ENCODE measurements around the gene NXPE3.
"Not testable (repeated sequence)": the region's sequence is repeated elsewhere in the genome, so short reads cannot be mapped to it uniquely, and the experiment has no call there.

The NXPE3 gene

GRCh38 chr3:101777745-101778281 is 1.2 kb upstream of the NXPE3 start:
- not testable (repeated sequence) for H3K4me3 ChIP-seq (ENCODE audit: low read depth, low read length); H3K36me3 ChIP-seq (ENCODE audit: control insufficient read depth, insufficient read depth, low read length); H3K27me3 ChIP-seq (ENCODE audit: control insufficient read depth, insufficient read depth, low read length); H3K27ac ChIP-seq (ENCODE audit: low read depth, low read length); H3K9me3 ChIP-seq (ENCODE audit: control insufficient read depth, insufficient read depth, low read length); H3K9ac ChIP-seq (ENCODE audit: low read depth, low read length)
- peaks cover 25% of the 10 kb centered on the region for H3K4me1 ChIP-seq (ENCODE audit: control insufficient read depth, insufficient read depth, low read length)

- Histone ChIP-seq H3K9ac (ENCODE audit: low read depth, low read length) (peak overlapping the region; percentile 38; the same call in 1 of the 2 replicates), H3K27me3 (ENCODE audit: control insufficient read depth, insufficient read depth, low read length) (peaks cover 10% of the 10 kb centered on the region), H3K27ac (ENCODE audit: low read depth, low read length) (no peak overlapping the region), H3K36me3 (ENCODE audit: control insufficient read depth, insufficient read depth, low read length) (peaks cover 13% of the 10 kb centered on the region), H3K9me3 (ENCODE audit: control insufficient read depth, insufficient read depth, low read length) (no peaks in the 10 kb centered on the region), H3K4me3 (ENCODE audit: low read depth, low read length) (peak overlapping the region; percentile 88), H3K4me1 (ENCODE audit: control insufficient read depth, insufficient read depth, low read length) (peaks cover 25% of the 10 kb centered on the region)
These were observed 495 bp upstream of the NXPE3 start for GRCh38 chr3:101778385-101779046.

GRCh38 chr3:101779822-101780381 is 891 bp downstream of the NXPE3 start:
- peaks cover 25% of the 10 kb centered on the region for H3K4me1 ChIP-seq (ENCODE audit: control insufficient read depth, insufficient read depth, low read length)
- H3K4me3 ChIP-seq (ENCODE audit: low read depth, low read length) = peak overlapping the region; percentile 88
- H3K9ac ChIP-seq (ENCODE audit: low read depth, low read length) = 0 out of 2 replicates have a peak overlapping the region, but pooled peaks have one; percentile 2
- H3K36me3 ChIP-seq (ENCODE audit: control insufficient read depth, insufficient read depth, low read length) = peaks cover 27% of the 10 kb centered on the region
- H3K27ac ChIP-seq (ENCODE audit: low read depth, low read length) = no peak overlapping the region
- H3K9me3 ChIP-seq (ENCODE audit: control insufficient read depth, insufficient read depth, low read length) = no peaks in the 10 kb centered on the region
- peaks cover 10% of the 10 kb centered on the region for H3K27me3 ChIP-seq (ENCODE audit: control insufficient read depth, insufficient read depth, low read length)

GRCh38 chr3:101780661-101781060 is 1.6 kb downstream of the NXPE3 start:
- Histone ChIP-seq H3K27ac (ENCODE audit: low read depth, low read length) (no peak overlapping the region), H3K27me3 (ENCODE audit: control insufficient read depth, insufficient read depth, low read length) (peaks cover 10% of the 10 kb centered on the region), H3K9ac (ENCODE audit: low read depth, low read length) (no peak overlapping the region), H3K9me3 (ENCODE audit: control insufficient read depth, insufficient read depth, low read length) (no peaks in the 10 kb centered on the region), H3K4me1 (ENCODE audit: control insufficient read depth, insufficient read depth, low read length) (peaks cover 25% of the 10 kb centered on the region), H3K36me3 (ENCODE audit: control insufficient read depth, insufficient read depth, low read length) (peaks cover 35% of the 10 kb centered on the region), H3K4me3 (ENCODE audit: low read depth, low read length) (peak overlapping the region; percentile 88; the same call in 1 of the 2 replicates)

GRCh38 chr3:101781166-101781565 is 2.2 kb downstream of the NXPE3 start:
- Histone ChIP-seq H3K27me3 (ENCODE audit: control insufficient read depth, insufficient read depth, low read length) (peaks cover 10% of the 10 kb centered on the region), H3K9me3 (ENCODE audit: control insufficient read depth, insufficient read depth, low read length) (no peaks in the 10 kb centered on the region), H3K9ac (ENCODE audit: low read depth, low read length) (no peak overlapping the region), H3K4me3 (ENCODE audit: low read depth, low read length) (peak overlapping the region; percentile 88; the same call in 1 of the 2 replicates), H3K4me1 (ENCODE audit: control insufficient read depth, insufficient read depth, low read length) (peaks cover 25% of the 10 kb centered on the region), H3K36me3 (ENCODE audit: control insufficient read depth, insufficient read depth, low read length) (peaks cover 40% of the 10 kb centered on the region), H3K27ac (ENCODE audit: low read depth, low read length) (no peak overlapping the region)

GRCh38 chr3:101784855-101785613 is 6.0 kb downstream of the NXPE3 start:
- H3K4me1 ChIP-seq (ENCODE audit: control insufficient read depth, insufficient read depth, low read length) = peaks cover 16% of the 10 kb centered on the region
- H3K27ac ChIP-seq (ENCODE audit: low read depth, low read length) = no peak overlapping the region
- no peaks in the 10 kb centered on the region for H3K9me3 ChIP-seq (ENCODE audit: control insufficient read depth, insufficient read depth, low read length)
- H3K36me3 ChIP-seq (ENCODE audit: control insufficient read depth, insufficient read depth, low read length) = peaks cover 69% of the 10 kb centered on the region
- H3K9ac ChIP-seq (ENCODE audit: low read depth, low read length) = no peak overlapping the region
- H3K27me3 ChIP-seq (ENCODE audit: control insufficient read depth, insufficient read depth, low read length) = no peaks in the 10 kb centered on the region
- no peak overlapping the region for H3K4me3 ChIP-seq (ENCODE audit: low read depth, low read length)

- Histone ChIP-seq H3K9me3 (ENCODE audit: control insufficient read depth, insufficient read depth, low read length) (peaks cover 4% of the 10 kb centered on the region; the same call in 1 of the 2 replicates), H3K27me3 (ENCODE audit: control insufficient read depth, insufficient read depth, low read length) (no peaks in the 10 kb centered on the region), H3K27ac (ENCODE audit: low read depth, low read length) (no peak overlapping the region), H3K36me3 (ENCODE audit: control insufficient read depth, insufficient read depth, low read length) (peaks cover 56% of the 10 kb centered on the region), H3K4me1 (ENCODE audit: control insufficient read depth, insufficient read depth, low read length) (no peaks in the 10 kb centered on the region), H3K4me3 (ENCODE audit: low read depth, low read length) (no peak overlapping the region), H3K9ac (ENCODE audit: low read depth, low read length) (no peak overlapping the region)
These were observed 12.8 kb downstream of the NXPE3 start for GRCh38 chr3:101791778-101792177.

GRCh38 chr3:101796077-101796680 is 17.2 kb downstream of the NXPE3 start:
- no peaks in the 10 kb centered on the region for H3K27me3 ChIP-seq (ENCODE audit: control insufficient read depth, insufficient read depth, low read length)
- H3K9me3 ChIP-seq (ENCODE audit: control insufficient read depth, insufficient read depth, low read length) = peaks cover 4% of the 10 kb centered on the region; the same call in 1 of the 2 replicates
- no peak overlapping the region for H3K9ac ChIP-seq (ENCODE audit: low read depth, low read length)
- H3K4me1 ChIP-seq (ENCODE audit: control insufficient read depth, insufficient read depth, low read length) = peaks cover 8% of the 10 kb centered on the region; the same call in 1 of the 2 replicates
- H3K36me3 ChIP-seq (ENCODE audit: control insufficient read depth, insufficient read depth, low read length) = peaks cover 29% of the 10 kb centered on the region
- no peak overlapping the region for H3K27ac ChIP-seq (ENCODE audit: low read depth, low read length)
- H3K4me3 ChIP-seq (ENCODE audit: low read depth, low read length) = no peak overlapping the region

GRCh38 chr3:101801174-101801573 is 22.2 kb downstream of the NXPE3 start:
- Histone ChIP-seq H3K36me3 (ENCODE audit: control insufficient read depth, insufficient read depth, low read length) (peaks cover 34% of the 10 kb centered on the region), H3K9me3 (ENCODE audit: control insufficient read depth, insufficient read depth, low read length) (no peaks in the 10 kb centered on the region), H3K4me1 (ENCODE audit: control insufficient read depth, insufficient read depth, low read length) (peaks cover 10% of the 10 kb centered on the region; the same call in 1 of the 2 replicates), H3K9ac (ENCODE audit: low read depth, low read length) (no peak overlapping the region), H3K4me3 (ENCODE audit: low read depth, low read length) (no peak overlapping the region), H3K27ac (ENCODE audit: low read depth, low read length) (peak overlapping the region; percentile 37), H3K27me3 (ENCODE audit: control insufficient read depth, insufficient read depth, low read length) (no peaks in the 10 kb centered on the region)

- no peak overlapping the region for H3K9ac ChIP-seq (ENCODE audit: low read depth, low read length)
- no peak overlapping the region for H3K4me3 ChIP-seq (ENCODE audit: low read depth, low read length)
- no peak overlapping the region for H3K27ac ChIP-seq (ENCODE audit: low read depth, low read length)
- H3K27me3 ChIP-seq (ENCODE audit: control insufficient read depth, insufficient read depth, low read length) = no peaks in the 10 kb centered on the region
- H3K9me3 ChIP-seq (ENCODE audit: control insufficient read depth, insufficient read depth, low read length) = no peaks in the 10 kb centered on the region
- peaks cover 29% of the 10 kb centered on the region for H3K36me3 ChIP-seq (ENCODE audit: control insufficient read depth, insufficient read depth, low read length)
- peaks cover 10% of the 10 kb centered on the region; the same call in 1 of the 2 replicates for H3K4me1 ChIP-seq (ENCODE audit: control insufficient read depth, insufficient read depth, low read length)
These were observed 23.2 kb downstream of the NXPE3 start for GRCh38 chr3:101802179-101802578.
